Measurements from ENCODE around the gene PRMT1. TPM values are rescaled to one million over a fixed set of nuclear protein-coding genes. Genes with fewer than 3 reads are reported as not detected.
"Not testable (repeated sequence)": the region's sequence is repeated elsewhere in the genome, so short reads cannot be mapped to it uniquely, and the experiment has no call there.

PRMT1 gene
- total RNA-seq, 1 experiment from 2014 or later, result 527 TPM

GRCh38 chr19:49718511-49718910, 41.4 kb downstream of the PRMT1 start (continued):
- TF ChIP-seq, protein P1, sequence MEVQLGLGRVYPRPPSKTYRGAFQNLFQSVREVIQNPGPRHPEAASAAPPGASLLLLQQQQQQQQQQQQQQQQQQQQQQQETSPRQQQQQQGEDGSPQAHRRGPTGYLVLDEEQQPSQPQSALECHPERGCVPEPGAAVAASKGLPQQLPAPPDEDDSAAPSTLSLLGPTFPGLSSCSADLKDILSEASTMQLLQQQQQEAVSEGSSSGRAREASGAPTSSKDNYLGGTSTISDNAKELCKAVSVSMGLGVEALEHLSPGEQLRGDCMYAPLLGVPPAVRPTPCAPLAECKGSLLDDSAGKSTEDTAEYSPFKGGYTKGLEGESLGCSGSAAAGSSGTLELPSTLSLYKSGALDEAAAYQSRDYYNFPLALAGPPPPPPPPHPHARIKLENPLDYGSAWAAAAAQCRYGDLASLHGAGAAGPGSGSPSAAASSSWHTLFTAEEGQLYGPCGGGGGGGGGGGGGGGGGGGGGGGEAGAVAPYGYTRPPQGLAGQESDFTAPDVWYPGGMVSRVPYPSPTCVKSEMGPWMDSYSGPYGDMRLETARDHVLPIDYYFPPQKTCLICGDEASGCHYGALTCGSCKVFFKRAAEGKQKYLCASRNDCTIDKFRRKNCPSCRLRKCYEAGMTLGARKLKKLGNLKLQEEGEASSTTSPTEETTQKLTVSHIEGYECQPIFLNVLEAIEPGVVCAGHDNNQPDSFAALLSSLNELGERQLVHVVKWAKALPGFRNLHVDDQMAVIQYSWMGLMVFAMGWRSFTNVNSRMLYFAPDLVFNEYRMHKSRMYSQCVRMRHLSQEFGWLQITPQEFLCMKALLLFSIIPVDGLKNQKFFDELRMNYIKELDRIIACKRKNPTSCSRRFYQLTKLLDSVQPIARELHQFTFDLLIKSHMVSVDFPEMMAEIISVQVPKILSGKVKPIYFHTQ (CRISPR knock-in tag; IDR thresholded peaks at IDR 0.05), result no peak
- no peak for TF ChIP-seq PRDM15 (CRISPR knock-in tag; IDR thresholded peaks at IDR 0.05)

GRCh38 chr19:49718991-49719390, 41.9 kb downstream of the PRMT1 start:
- peaks cover 8% of the 10 kb centered on the region for H3K4me1 Mint-ChIP-seq
- H3K27me3 Mint-ChIP-seq (ENCODE audit: low read depth), result peaks cover 5% of the 10 kb centered on the region
- ATAC-seq, result no peak
- peak overlapping the region; percentile 42; the same call in 1 of the 2 replicates for H3K27ac Mint-ChIP-seq
- DNase-seq (ENCODE audit: low spot score), result no peak
- H3K36me3 Mint-ChIP-seq, result peaks cover 3% of the 10 kb centered on the region; the same call in 1 of the 2 replicates
- H3K9me3 Mint-ChIP-seq, result peaks cover 12% of the 10 kb centered on the region
- POLR2A ChIA-PET, result no interaction called here
- H3K4me3 Mint-ChIP-seq, result no peak overlapping the region
- CTCF ChIA-PET, result interaction anchor here (0.9 kb wide), 1 partner anchor 38 kb away, joined by 4 read pairs; no protein-coding TSS in a partner anchor
- TF ChIP-seq, protein P2, sequence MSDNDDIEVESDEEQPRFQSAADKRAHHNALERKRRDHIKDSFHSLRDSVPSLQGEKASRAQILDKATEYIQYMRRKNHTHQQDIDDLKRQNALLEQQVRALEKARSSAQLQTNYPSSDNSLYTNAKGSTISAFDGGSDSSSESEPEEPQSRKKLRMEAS (CRISPR knock-in tag; IDR thresholded peaks at IDR 0.05), result no peak
- TF ChIP-seq SMAD3 (CRISPR knock-in tag; IDR thresholded peaks at IDR 0.05; ENCODE audit: borderline replicate concordance) (no peak), MYBL2 (CRISPR knock-in tag; IDR thresholded peaks at IDR 0.05) (no peak), FOXP1 (CRISPR knock-in tag; IDR thresholded peaks at IDR 0.05; ENCODE audit: borderline replicate concordance) (no peak), HMGA2 (CRISPR knock-in tag; IDR thresholded peaks at IDR 0.05) (no peak), KAT7 (CRISPR knock-in tag; IDR thresholded peaks at IDR 0.05; ENCODE audit: borderline replicate concordance) (no peak)
- TF ChIP-seq, protein P3, sequence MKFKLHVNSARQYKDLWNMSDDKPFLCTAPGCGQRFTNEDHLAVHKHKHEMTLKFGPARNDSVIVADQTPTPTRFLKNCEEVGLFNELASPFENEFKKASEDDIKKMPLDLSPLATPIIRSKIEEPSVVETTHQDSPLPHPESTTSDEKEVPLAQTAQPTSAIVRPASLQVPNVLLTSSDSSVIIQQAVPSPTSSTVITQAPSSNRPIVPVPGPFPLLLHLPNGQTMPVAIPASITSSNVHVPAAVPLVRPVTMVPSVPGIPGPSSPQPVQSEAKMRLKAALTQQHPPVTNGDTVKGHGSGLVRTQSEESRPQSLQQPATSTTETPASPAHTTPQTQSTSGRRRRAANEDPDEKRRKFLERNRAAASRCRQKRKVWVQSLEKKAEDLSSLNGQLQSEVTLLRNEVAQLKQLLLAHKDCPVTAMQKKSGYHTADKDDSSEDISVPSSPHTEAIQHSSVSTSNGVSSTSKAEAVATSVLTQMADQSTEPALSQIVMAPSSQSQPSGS (CRISPR knock-in tag; IDR thresholded peaks at IDR 0.05; ENCODE audit: borderline replicate concordance, low read depth), result no peak

DNA sequence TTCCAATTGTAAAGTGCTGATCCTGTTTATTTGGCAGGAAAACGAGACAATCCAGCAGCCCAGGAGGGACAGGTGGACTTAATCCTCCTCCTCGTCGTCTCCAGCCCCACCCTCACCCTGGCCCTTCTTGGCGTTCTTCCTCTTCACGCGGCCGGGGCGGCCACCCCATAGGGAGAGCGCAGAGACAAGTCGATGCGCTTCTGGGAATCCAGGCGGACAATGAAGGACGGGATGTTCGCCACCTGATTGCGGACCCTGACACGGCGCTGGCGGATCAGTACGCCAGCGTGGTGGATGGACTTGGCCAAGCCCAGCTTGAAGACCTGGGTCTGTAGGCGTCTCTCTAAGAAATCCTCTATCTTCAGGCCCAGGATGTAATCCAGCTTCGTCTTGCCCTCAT, 42.3 kb downstream of the PRMT1 start:
- POLR2A ChIA-PET, result interaction anchor here (0.6 kb wide), 3 partner anchors 12 to 291 kb away, joined by 3 to 5 read pairs (median 4); no protein-coding TSS in a partner anchor
- H3K9me3 Mint-ChIP-seq, result peaks cover 12% of the 10 kb centered on the region
- not testable (repeated sequence) for DNase-seq (ENCODE audit: low spot score); H3K4me3 Mint-ChIP-seq; H3K36me3 Mint-ChIP-seq; ATAC-seq; H3K4me1 Mint-ChIP-seq; H3K27me3 Mint-ChIP-seq (ENCODE audit: low read depth)
- H3K27ac Mint-ChIP-seq, result 0 out of 2 replicates have a peak overlapping the region, but pooled peaks have one; percentile 42
- CTCF ChIA-PET, result interaction anchor here (0.6 kb wide), 1 partner anchor 128 kb away, joined by 3 read pairs; no protein-coding TSS in a partner anchor

GRCh38 chr19:49727217-49728030, 50.4 kb downstream of the PRMT1 start:
- Mint-ChIP-seq H3K36me3 (no peaks in the 10 kb centered on the region), H3K4me3 (no peak overlapping the region), H3K9me3 (peaks cover 5% of the 10 kb centered on the region; the same call in 1 of the 2 replicates), H3K27ac (0 out of 2 replicates have a peak overlapping the region, but pooled peaks have one; percentile 44), H3K27me3 (ENCODE audit: low read depth) (peaks cover 5% of the 10 kb centered on the region), H3K4me1 (no peaks in the 10 kb centered on the region; the same call in 1 of the 2 replicates)
- CTCF ChIA-PET, result interaction anchor here (1.1 to 2.0 kb wide), 3 partner anchors 10 to 157 kb away, joined by 3 to 9 read pairs (median 3); no protein-coding TSS in a partner anchor
- no peak for DNase-seq (ENCODE audit: low spot score)
- no peak for ATAC-seq
- POLR2A ChIA-PET, result no interaction called here
- TF ChIP-seq, protein P4, sequence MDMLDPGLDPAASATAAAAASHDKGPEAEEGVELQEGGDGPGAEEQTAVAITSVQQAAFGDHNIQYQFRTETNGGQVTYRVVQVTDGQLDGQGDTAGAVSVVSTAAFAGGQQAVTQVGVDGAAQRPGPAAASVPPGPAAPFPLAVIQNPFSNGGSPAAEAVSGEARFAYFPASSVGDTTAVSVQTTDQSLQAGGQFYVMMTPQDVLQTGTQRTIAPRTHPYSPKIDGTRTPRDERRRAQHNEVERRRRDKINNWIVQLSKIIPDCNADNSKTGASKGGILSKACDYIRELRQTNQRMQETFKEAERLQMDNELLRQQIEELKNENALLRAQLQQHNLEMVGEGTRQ (CRISPR knock-in tag; IDR thresholded peaks at IDR 0.05), result no peak
- TF ChIP-seq NR2C2 (CRISPR knock-in tag; IDR thresholded peaks at IDR 0.05), result no peak
- TF ChIP-seq SP1 (CRISPR knock-in tag; conservative IDR thresholded peaks at IDR 0.05), result no peak
- no peak for TF ChIP-seq ZNF138 (CRISPR knock-in tag; conservative IDR thresholded peaks at IDR 0.05)
- TF ChIP-seq ZNF232 (CRISPR knock-in tag; IDR thresholded peaks at IDR 0.05), result no peak
- no peak for TF ChIP-seq ZNF121 (CRISPR knock-in tag; IDR thresholded peaks at IDR 0.05)
- no peak for TF ChIP-seq ELF4 (CRISPR knock-in tag; IDR thresholded peaks at IDR 0.05; ENCODE audit: low read depth)
- TF ChIP-seq, protein P5, sequence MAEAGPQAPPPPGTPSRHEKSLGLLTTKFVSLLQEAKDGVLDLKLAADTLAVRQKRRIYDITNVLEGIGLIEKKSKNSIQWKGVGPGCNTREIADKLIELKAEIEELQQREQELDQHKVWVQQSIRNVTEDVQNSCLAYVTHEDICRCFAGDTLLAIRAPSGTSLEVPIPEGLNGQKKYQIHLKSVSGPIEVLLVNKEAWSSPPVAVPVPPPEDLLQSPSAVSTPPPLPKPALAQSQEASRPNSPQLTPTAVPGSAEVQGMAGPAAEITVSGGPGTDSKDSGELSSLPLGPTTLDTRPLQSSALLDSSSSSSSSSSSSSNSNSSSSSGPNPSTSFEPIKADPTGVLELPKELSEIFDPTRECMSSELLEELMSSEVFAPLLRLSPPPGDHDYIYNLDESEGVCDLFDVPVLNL (CRISPR knock-in tag; IDR thresholded peaks at IDR 0.05; ENCODE audit: borderline replicate concordance, low read depth), result no peak
- no peak for TF ChIP-seq ESRRA (CRISPR knock-in tag; IDR thresholded peaks at IDR 0.05; ENCODE audit: borderline replicate concordance)

Data from WTC11 (cell line).